ENCODE measurements around the gene LRRC39.

Gene LRRC39

GRCh38 chr1:100183370-100183769, 5.3 kb upstream of the LRRC39 start:
- TF ChIP-seq, protein P1, sequence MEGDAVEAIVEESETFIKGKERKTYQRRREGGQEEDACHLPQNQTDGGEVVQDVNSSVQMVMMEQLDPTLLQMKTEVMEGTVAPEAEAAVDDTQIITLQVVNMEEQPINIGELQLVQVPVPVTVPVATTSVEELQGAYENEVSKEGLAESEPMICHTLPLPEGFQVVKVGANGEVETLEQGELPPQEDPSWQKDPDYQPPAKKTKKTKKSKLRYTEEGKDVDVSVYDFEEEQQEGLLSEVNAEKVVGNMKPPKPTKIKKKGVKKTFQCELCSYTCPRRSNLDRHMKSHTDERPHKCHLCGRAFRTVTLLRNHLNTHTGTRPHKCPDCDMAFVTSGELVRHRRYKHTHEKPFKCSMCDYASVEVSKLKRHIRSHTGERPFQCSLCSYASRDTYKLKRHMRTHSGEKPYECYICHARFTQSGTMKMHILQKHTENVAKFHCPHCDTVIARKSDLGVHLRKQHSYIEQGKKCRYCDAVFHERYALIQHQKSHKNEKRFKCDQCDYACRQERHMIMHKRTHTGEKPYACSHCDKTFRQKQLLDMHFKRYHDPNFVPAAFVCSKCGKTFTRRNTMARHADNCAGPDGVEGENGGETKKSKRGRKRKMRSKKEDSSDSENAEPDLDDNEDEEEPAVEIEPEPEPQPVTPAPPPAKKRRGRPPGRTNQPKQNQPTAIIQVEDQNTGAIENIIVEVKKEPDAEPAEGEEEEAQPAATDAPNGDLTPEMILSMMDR (IDR thresholded peaks at IDR 0.05; ENCODE audit: low read depth, low read length), result no peak
- no peak overlapping the region for H3K4me3 ChIP-seq (replicated peaks in 1 of 2; ENCODE audit: low read depth in 2 of 2, low read length in 2 of 2)
- no peak for DNase-seq (ENCODE audit: low read depth in 2 of 2)

DNA sequence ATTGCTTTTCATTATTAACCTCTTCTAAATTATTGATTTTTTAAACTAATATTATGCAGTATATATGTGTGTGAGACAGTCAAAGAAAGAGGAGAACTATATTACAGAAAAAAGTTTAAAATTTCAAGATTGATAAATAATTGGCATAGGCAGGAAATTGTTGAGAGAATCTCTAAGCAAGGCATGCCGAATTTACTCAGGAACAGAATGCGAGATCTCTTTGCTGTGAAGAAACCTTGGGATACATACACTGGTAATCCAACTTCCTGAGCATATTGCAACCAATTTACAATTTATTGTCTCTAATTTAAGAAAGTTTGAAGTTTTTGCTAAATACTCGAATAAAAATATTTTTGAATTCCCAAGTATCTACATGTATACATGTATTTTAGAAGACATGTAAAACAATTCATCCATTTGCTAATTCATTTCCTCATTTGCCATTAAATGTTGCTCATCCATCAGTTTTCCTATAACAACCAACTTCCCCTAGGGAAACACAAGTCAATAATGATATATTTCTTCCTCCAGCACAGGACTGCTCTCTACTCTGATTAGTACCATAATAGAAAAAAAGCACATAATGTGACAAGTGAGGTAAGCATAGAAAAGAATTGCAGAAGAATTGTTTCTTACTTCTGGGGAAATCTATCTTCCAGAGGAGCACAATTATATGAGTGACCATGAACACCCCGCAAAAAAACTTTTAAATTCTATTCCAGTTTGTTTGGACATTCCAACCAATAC, 588 bp downstream of the LRRC39 start:
- H3K4me3 ChIP-seq (replicated peaks in 1 of 2; ENCODE audit: low read depth in 2 of 2, low read length in 2 of 2), result no peak overlapping the region
- DNase-seq (ENCODE audit: low read depth in 2 of 2), result no peak
- TF ChIP-seq, protein P1 (IDR thresholded peaks at IDR 0.05; ENCODE audit: low read depth, low read length), result no peak

DNA sequence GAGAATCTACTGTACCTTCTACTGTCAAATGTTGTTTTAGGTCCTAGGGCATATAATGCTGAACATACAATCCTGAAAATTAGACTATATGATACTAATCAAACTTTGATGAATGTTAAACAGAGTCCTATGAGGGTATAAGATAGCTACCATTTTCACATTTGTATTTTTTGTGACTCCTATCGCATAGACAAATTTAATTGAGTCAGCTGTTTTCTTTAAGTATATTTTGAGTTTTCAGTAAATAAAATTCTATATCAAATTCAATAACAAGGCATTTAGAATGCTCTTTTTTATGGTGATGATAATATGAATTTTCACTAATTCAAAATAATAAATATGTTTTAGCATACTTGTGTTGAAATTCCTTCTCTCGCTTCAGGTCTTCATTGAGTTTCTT, 10.0 kb downstream of the LRRC39 start:
- TF ChIP-seq, protein P1 (IDR thresholded peaks at IDR 0.05; ENCODE audit: low read depth, low read length), result no peak
- no peak overlapping the region for H3K4me3 ChIP-seq (replicated peaks in 1 of 2; ENCODE audit: low read depth in 2 of 2, low read length in 2 of 2)
- no peak for DNase-seq (ENCODE audit: low read depth in 2 of 2)

DNA sequence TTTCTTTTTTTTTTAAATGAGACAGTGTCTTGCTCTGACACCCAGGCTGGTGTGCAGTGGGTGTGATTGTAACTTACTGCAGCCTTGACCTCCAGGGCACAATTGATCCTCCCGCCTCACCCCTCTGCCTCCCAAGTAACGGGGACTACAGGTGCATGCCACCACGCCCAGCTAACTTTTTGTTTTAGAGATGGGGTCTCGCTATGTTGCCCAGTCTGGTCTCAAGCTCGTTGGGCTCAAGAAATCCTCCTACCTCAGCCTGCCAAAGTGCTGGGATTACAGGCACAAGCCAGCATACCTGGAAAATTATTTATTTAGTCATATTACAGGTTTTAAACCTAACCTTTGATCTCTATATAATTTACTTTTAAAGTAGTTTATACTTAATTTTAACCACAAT, 13.4 kb downstream of the LRRC39 start:
- DNase-seq (ENCODE audit: low read depth in 2 of 2), result no peak
- H3K4me3 ChIP-seq (replicated peaks in 1 of 2; ENCODE audit: low read depth in 2 of 2, low read length in 2 of 2), result no peak overlapping the region
- TF ChIP-seq, protein P1 (IDR thresholded peaks at IDR 0.05; ENCODE audit: low read depth, low read length), result no peak

DNA sequence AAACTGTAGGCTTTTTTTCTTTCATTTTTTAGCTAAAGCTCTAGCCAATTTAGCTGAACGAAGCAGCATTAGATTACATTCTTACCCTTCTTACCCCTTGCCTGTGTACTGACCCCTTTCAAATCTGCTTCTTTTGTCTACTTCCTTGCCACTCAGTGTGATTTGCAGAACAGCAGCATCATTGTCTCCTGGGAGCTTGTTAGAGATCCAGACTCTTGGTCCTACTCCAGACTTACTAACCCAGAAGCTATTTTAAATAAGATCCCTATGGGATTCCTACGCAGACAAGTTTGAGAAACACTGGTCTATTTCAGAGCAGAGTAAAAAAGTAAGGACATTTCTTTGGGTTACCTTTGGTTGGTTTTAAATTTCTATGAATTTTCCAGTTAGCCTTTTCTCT, 13.8 kb downstream of the LRRC39 start:
- DNase-seq (ENCODE audit: low read depth in 2 of 2), result peak; percentile 86 to 93
- no peak overlapping the region for H3K4me3 ChIP-seq (replicated peaks in 1 of 2; ENCODE audit: low read depth in 2 of 2, low read length in 2 of 2)
- TF ChIP-seq, protein P1 (IDR thresholded peaks at IDR 0.05; ENCODE audit: low read depth, low read length), result no peak

DNA sequence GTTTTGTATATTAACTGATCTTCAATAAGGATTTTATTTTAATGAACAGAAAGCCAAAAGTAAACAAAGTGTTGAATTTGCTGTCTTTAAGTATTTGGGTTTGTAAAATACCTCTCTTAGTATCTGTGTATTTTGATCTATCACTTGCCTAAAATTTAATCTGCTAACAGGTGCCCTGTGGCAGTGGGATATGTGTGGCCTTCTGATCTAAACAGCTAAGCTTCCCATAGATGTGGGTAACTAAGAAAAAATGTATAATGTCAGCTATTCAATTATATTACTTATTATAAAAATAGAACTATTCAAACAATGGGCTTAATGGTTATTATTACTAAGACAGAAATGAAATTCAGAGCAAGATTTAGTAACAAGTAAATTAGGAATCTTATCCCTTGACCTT, 15.2 kb downstream of the LRRC39 start:
- no peak overlapping the region for H3K4me3 ChIP-seq (replicated peaks in 1 of 2; ENCODE audit: low read depth in 2 of 2, low read length in 2 of 2)
- DNase-seq (ENCODE audit: low read depth in 2 of 2), result no peak
- TF ChIP-seq, protein P1 (IDR thresholded peaks at IDR 0.05; ENCODE audit: low read depth, low read length), result no peak

DNA sequence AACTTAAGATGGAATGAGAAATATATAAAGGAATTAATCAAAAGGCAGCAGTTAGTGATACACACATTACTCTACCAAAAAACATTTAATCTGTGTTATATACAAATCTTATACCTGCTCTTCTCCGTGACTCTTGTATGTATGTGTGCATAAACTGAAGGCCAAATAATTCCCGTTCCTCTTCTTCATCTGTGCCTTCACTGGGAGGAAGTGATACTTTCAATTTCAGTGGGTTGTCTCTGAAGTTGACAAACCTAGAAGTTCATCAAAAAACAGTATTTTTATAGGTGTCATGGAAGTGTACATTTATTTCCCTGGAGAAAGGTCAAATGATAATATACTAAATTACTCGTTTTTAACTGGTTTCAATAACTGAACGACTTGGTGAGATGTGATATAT, 25.8 kb downstream of the LRRC39 start:
- DNase-seq (ENCODE audit: low read depth in 2 of 2), result no peak
- H3K4me3 ChIP-seq (replicated peaks in 1 of 2; ENCODE audit: low read depth in 2 of 2, low read length in 2 of 2), result no peak overlapping the region
- TF ChIP-seq, protein P1 (IDR thresholded peaks at IDR 0.05; ENCODE audit: low read depth, low read length), result no peak
